Muscle layer of colon (tissue), 2 donors: ENCODE results near the gene SARS1.

Source experiments
- H3K27ac ChIP-seq: one replicate; pipeline ENCODE4 v1.7.0; 2013; ENCODE audit warnings: low read depth, mild to moderate bottlenecking, low read length, moderate library complexity
- H3K27me3 ChIP-seq, 2 donors: one replicate each; pipeline ENCODE4 v1.7.0; 2013; ENCODE audit warnings: low read length in 2 of 2, mild to moderate bottlenecking in 2 of 2; ENCODE audit not compliant: insufficient read depth in 2 of 2, control insufficient read depth in 1 of 2
- H3K36me3 ChIP-seq: one replicate; pipeline ENCODE4 v1.7.0; 2013; ENCODE audit warnings: mild to moderate bottlenecking, low read length; ENCODE audit not compliant: insufficient read depth
- H3K4me1 ChIP-seq: one replicate; pipeline ENCODE4 v1.7.0; 2013; ENCODE audit warnings: mild to moderate bottlenecking, low read length; ENCODE audit not compliant: insufficient read depth
- H3K4me3 ChIP-seq, 2 donors: one replicate each; pipeline ENCODE4 v1.7.0; 2013; ENCODE audit warnings: low read length in 2 of 2, low read depth in 1 of 2, mild to moderate bottlenecking in 1 of 2, moderate library complexity in 1 of 2
- H3K9ac ChIP-seq: one replicate; pipeline ENCODE4 v1.7.0; 2013; ENCODE audit warnings: low read length
- H3K9me3 ChIP-seq: one replicate; pipeline ENCODE4 v1.7.0; 2013; ENCODE audit warnings: mild to moderate bottlenecking, low read length
- donor health status: abdominal sarcoma.
- donor health status: Adenocarcinoma of cecum.

Gene SARS1

DNA sequence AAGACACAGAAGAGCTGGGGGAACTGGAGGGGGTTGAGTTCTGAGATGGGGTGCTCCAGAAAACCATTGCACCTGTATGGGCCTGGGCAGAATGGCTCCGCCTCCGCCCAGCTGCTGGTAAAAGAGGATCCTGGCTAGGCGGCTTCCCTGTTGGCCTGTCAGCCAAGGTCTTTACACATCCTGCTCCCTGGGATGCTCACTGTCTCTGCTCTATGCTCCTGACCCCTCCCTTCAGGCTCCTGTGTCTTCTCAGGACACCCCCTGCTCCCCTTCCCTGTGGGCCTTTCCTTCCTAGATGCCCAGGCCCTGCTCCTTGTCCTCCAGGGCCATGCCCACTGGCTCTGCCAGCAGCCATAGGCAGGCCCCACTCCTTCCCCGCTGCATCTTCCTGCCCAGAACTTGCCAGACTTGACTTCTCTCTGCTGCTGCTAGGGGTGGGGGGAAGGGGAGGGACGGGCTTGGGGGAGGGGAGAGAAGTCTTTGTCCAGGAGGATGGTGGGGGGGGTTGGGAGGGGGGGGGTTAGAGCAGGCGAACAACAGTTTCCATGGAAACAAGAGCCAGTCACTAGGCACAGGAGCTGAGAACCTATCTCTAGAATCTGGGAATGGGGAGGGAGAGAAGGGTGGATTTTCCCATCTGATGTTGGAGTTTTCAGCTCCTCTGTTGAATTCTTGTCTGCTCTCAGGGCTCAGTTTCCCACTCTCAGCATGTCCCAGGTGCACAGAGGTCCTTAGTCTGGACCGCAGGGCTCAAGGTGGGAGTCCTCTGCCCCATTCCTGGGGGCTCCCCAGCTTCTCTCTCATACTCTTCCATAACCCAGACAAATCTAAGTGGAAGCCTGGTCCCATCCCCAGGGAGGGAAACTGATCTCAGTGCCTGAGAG, 46.2 kb downstream of the SARS1 start:
- Histone ChIP-seq H3K9ac (no peak overlapping the region), H3K4me3 (no peak overlapping the region), H3K4me1 (peaks cover 8% of the 10 kb centered on the region), H3K36me3 (peaks cover 6% of the 10 kb centered on the region), H3K27me3 (no peaks in the 10 kb centered on the region), H3K9me3 (no peaks in the 10 kb centered on the region), H3K27ac (no peak overlapping the region)

DNA sequence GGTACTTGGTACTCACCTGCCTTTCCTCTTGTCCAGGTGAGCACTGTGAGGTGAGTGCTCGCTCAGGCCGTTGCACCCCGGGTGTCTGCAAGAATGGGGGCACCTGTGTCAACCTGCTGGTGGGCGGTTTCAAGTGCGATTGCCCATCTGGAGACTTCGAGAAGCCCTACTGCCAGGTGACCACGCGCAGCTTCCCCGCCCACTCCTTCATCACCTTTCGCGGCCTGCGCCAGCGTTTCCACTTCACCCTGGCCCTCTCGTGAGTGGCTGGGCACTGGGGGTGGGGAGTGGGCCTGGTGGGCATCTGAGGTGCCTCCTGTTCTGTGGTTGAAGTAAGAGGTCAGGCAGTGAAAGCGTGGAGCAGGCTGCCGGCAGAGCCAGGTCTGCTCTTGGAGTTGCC, 47.3 kb downstream of the SARS1 start:
- Histone ChIP-seq H3K36me3 (peaks cover 6% of the 10 kb centered on the region), H3K4me1 (no peaks in the 10 kb centered on the region), H3K9me3 (no peaks in the 10 kb centered on the region), H3K9ac (no peak overlapping the region), H3K27ac (no peak overlapping the region), H3K4me3 (no peak overlapping the region), H3K27me3 (no peaks in the 10 kb centered on the region)

DNA sequence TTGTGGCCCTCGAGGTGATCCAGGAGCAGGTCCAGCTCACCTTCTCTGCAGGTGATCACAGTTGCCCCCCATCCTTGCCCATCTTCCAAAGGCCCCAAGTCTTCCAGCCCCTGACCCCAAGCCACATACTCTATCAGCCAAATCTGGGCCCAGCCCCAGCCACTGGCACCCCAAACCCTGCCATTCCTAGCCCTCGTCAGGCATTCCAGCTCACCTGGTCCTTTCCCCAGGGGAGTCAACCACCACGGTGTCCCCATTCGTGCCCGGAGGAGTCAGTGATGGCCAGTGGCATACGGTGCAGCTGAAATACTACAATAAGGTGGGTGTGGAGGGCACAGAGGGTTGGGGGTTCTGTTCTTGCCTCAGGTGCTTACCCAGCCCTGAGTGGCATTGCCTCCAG, 47.9 kb downstream of the SARS1 start:
- Histone ChIP-seq H3K9me3 (no peaks in the 10 kb centered on the region), H3K9ac (no peak overlapping the region), H3K27me3 (no peaks in the 10 kb centered on the region), H3K4me1 (no peaks in the 10 kb centered on the region), H3K4me3 (no peak overlapping the region), H3K27ac (no peak overlapping the region), H3K36me3 (peaks cover 6% of the 10 kb centered on the region)

DNA sequence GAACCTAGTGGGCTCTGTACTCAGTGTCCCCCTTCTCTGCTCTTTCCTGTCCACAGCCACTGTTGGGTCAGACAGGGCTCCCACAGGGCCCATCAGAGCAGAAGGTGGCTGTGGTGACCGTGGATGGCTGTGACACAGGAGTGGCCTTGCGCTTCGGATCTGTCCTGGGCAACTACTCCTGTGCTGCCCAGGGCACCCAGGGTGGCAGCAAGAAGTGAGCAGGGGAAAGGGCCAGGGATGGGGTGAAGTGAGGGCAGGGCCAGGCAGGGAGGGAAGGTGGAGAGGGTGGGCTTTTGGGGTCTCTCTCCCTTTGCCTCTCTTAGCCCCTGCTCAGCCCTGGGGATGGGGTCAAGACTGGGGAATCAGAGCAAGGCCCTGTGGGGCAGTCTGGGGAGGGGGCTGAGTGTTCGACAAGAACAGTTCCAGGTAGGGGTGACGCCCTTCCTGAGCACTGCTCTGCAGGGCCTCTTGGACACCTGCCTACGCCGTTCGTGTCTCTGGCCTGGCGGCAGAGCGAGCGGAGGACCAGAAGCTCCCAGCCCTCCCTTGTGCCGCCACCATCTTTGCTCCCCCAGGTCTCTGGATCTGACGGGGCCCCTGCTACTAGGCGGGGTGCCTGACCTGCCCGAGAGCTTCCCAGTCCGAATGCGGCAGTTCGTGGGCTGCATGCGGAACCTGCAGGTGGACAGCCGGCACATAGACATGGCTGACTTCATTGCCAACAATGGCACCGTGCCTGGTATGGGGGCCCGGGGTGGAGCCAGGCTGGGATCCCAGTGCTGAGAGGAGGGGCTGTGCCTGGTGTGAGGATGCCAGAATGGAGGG, 48.7 kb downstream of the SARS1 start:
- Histone ChIP-seq H3K4me1 (no peaks in the 10 kb centered on the region), H3K9me3 (no peaks in the 10 kb centered on the region), H3K4me3 (no peak overlapping the region), H3K27ac (no peak overlapping the region), H3K27me3 (no peaks in the 10 kb centered on the region), H3K36me3 (peaks cover 6% of the 10 kb centered on the region), H3K9ac (no peak overlapping the region)

DNA sequence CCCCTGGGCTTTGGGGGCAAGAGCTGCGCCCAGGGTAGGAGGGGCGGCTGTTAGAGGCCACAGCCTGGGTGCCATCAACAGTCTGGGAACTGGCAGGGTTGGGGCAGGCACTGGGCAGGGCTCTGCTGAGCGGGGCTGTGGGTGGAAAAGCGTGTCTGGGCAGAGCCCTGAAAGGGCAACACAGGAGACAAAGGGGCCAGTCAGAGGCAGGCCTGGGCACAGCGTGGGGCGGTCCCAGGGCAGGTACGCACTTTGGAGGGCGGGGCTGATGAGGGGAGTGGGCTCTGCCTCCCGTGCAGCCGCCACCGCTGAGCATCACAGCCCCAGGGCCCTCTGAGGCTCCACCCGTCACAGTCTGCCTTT, 49.5 kb downstream of the SARS1 start:
- no peak overlapping the region for H3K9ac ChIP-seq
- H3K36me3 ChIP-seq, result peaks cover 6% of the 10 kb centered on the region

DNA sequence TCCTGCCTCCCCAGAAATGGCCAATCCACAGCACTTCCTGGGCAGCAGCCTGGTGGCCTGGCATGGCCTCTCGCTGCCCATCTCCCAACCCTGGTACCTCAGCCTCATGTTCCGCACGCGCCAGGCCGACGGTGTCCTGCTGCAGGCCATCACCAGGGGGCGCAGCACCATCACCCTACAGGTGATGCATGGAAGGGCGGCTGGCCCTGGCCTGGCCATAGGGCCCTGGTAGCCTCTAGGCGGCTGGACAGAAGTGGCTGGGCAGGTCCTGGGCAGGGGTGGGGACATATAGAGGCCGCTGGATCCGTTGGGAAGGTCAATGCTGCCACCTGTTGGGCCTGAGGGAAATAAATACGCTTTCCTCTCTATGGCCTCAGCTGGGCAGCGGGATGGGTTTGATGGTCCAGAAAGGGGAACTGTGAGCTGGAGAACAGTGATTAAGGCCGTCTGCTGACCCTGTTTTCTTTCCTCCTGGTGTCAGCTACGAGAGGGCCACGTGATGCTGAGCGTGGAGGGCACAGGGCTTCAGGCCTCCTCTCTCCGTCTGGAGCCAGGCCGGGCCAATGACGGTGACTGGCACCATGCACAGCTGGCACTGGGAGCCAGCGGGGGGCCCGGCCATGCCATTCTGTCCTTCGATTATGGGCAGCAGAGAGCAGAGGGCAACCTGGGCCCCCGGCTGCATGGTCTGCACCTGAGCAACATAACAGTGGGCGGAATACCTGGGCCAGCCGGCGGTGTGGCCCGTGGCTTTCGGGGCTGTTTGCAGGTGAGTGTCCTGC, 50.1 kb downstream of the SARS1 start:
- H3K9me3 ChIP-seq, result no peaks in the 10 kb centered on the region
- H3K4me3 ChIP-seq, result no peak overlapping the region
- peaks cover 6% of the 10 kb centered on the region for H3K36me3 ChIP-seq
- H3K9ac ChIP-seq, result no peak overlapping the region
- H3K4me1 ChIP-seq, result no peaks in the 10 kb centered on the region
- H3K27ac ChIP-seq, result no peak overlapping the region
- no peaks in the 10 kb centered on the region for H3K27me3 ChIP-seq

More for the DNA sequence above, 49.5 kb downstream of the SARS1 start:
- Histone ChIP-seq H3K27me3 (no peaks in the 10 kb centered on the region), H3K4me3 (no peak overlapping the region), H3K4me1 (no peaks in the 10 kb centered on the region), H3K9me3 (no peaks in the 10 kb centered on the region), H3K27ac (no peak overlapping the region)

DNA sequence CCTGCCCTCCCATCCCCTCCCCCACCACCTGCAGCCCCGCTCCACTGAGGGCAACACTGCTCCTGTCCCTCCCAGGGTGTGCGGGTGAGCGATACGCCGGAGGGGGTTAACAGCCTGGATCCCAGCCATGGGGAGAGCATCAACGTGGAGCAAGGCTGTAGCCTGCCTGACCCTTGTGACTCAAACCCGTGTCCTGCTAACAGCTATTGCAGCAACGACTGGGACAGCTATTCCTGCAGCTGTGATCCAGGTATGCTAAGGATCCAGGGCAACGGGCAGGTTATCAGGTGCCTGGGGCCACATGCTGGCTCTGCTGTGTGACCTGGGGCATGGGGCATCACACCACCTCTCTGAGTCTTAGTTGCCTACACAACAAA, 50.6 kb downstream of the SARS1 start:
- Histone ChIP-seq H3K9ac (no peak overlapping the region), H3K4me1 (no peaks in the 10 kb centered on the region), H3K9me3 (no peaks in the 10 kb centered on the region), H3K27ac (no peak overlapping the region), H3K4me3 (no peak overlapping the region), H3K27me3 (no peaks in the 10 kb centered on the region), H3K36me3 (peaks cover 6% of the 10 kb centered on the region)

DNA sequence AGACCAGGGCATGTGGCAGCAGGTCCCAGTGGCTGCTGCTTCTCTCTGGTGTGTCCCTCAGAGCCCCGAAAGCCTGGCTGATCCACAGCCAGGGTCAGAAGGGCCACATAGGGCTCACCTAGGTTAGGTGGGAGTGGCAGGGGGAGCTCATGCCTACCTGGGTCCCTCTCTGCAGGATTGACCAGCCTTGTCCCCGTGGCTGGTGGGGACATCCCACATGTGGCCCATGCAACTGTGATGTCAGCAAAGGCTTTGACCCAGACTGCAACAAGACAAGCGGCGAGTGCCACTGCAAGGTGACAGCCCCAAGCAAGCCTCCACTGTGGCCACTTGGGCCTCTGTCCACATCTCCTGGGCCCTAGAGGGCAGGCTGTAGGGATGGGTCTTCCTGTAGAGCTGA, 51.3 kb downstream of the SARS1 start:
- Histone ChIP-seq H3K9me3 (no peaks in the 10 kb centered on the region), H3K27ac (no peak overlapping the region), H3K4me1 (no peaks in the 10 kb centered on the region), H3K9ac (no peak overlapping the region), H3K36me3 (peaks cover 6% of the 10 kb centered on the region), H3K27me3 (no peaks in the 10 kb centered on the region), H3K4me3 (no peak overlapping the region)

DNA sequence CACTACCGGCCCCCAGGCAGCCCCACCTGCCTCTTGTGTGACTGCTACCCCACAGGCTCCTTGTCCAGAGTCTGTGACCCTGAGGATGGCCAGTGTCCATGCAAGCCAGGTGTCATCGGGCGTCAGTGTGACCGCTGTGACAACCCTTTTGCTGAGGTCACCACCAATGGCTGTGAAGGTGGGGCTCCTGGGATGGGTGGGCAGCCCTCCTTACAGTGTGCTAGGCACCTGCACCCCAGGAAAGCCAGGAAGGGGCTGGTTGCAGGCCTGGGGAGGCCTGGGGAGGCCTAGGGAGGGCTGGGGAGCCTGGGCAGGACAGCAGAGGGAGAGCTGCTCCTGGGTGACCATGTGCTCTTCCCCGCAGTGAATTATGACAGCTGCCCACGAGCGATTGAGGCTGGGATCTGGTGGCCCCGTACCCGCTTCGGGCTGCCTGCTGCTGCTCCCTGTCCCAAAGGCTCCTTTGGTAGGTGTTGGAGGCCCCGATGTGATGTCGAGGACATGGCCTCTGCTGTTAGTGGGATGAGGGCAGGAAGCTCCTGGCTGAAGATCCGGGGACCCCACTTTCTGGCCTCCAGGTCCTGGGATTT, 52.1 kb downstream of the SARS1 start:
- no peaks in the 10 kb centered on the region for H3K9me3 ChIP-seq
- no peaks in the 10 kb centered on the region for H3K27me3 ChIP-seq
- H3K36me3 ChIP-seq, result peaks cover 6% of the 10 kb centered on the region
- H3K27ac ChIP-seq, result no peak overlapping the region
- no peak overlapping the region for H3K9ac ChIP-seq
- no peaks in the 10 kb centered on the region for H3K4me1 ChIP-seq
- no peak overlapping the region for H3K4me3 ChIP-seq

DNA sequence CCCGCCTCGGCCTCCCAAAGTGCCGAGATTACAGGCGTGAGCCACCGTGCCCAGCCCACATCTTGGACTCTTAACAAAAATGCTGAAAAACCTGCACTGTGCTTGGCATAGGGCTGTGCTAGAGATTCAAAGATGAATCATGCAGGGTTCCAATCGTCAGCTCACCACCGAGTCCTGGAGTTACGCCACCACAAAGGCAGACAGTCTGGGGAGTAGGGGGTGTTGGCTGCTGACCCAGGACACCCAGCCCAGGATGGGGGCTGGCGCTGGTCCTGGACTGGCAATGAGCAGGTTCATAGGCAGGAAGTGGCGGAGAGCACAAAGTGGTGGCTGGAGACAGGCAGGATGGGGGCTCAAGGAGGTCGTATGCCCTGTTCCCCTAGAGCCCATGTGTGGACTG, 53.2 kb downstream of the SARS1 start:
- Histone ChIP-seq H3K36me3 (peaks cover 6% of the 10 kb centered on the region), H3K9ac (no peak overlapping the region), H3K9me3 (no peaks in the 10 kb centered on the region), H3K27ac (no peak overlapping the region), H3K27me3 (no peaks in the 10 kb centered on the region), H3K4me1 (no peaks in the 10 kb centered on the region), H3K4me3 (no peak overlapping the region)

DNA sequence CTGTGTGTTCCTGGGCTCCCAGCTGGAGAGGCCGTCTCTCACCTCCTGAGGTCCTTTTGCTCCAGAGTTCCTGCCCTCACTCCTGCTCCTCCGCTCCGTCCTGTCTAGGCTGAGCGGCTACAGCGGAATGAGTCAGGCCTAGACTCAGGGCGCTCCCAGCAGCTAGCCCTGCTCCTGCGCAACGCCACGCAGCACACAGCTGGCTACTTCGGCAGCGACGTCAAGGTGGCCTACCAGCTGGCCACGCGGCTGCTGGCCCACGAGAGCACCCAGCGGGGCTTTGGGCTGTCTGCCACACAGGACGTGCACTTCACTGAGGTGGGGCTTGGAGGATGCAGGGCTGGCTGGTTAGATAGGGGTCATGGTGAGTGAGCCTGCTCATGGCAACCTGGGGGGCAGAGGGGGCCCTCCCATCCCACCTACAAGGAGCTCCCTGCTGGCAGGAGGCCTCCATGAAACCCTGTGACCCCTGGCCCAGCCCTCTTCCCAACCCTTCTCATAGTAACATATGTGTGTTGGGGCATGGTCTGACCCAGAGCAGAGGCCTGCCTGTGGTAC, 54.1 kb downstream of the SARS1 start:
- H3K9me3 ChIP-seq, result no peaks in the 10 kb centered on the region
- no peaks in the 10 kb centered on the region for H3K4me1 ChIP-seq
- peaks cover 6% of the 10 kb centered on the region for H3K36me3 ChIP-seq
- H3K4me3 ChIP-seq, result no peak overlapping the region
- no peak overlapping the region for H3K27ac ChIP-seq
- no peak overlapping the region for H3K9ac ChIP-seq
- H3K27me3 ChIP-seq, result no peaks in the 10 kb centered on the region
